NCI-H524 (cell line): Measurements from ENCODE around the gene TRAF1.

Experiments used
- DNase-seq, 2 experiments: peaks; one replicate each; lab custom pipeline; 2025; lab: John Stamatoyannopoulos, UW

The TRAF1 gene

GRCh38 chr9:120905315-120906164, 21.1 kb downstream of the TRAF1 start:
- DNase-seq: peak; percentile 50 to 74

DNA sequence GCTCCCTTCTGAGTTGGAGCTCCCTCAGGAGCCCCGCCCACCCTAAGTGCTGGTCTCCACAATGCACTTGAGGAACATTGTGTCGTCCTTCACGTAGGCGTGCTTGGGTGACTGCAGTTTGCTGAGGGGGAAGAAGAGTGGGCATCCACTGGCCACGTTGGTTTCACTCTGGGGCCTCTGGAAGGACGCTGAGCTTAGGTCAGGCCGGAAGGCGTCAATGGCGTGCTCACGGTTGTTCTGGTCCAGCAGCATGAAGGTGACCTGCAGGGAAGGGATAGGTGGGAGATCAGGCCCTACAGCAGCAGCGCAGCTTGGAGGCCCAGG, 21.7 kb downstream of the TRAF1 start:
- no peak for DNase-seq

- DNase-seq: no peak
Measured at GRCh38 chr9:120904061-120904977, 22.3 kb downstream of the TRAF1 start.

GRCh38 chr9:120902569-120903535, 23.7 kb downstream of the TRAF1 start:
- DNase-seq: peak in 1 of 2 experiments; percentile 41

DNA sequence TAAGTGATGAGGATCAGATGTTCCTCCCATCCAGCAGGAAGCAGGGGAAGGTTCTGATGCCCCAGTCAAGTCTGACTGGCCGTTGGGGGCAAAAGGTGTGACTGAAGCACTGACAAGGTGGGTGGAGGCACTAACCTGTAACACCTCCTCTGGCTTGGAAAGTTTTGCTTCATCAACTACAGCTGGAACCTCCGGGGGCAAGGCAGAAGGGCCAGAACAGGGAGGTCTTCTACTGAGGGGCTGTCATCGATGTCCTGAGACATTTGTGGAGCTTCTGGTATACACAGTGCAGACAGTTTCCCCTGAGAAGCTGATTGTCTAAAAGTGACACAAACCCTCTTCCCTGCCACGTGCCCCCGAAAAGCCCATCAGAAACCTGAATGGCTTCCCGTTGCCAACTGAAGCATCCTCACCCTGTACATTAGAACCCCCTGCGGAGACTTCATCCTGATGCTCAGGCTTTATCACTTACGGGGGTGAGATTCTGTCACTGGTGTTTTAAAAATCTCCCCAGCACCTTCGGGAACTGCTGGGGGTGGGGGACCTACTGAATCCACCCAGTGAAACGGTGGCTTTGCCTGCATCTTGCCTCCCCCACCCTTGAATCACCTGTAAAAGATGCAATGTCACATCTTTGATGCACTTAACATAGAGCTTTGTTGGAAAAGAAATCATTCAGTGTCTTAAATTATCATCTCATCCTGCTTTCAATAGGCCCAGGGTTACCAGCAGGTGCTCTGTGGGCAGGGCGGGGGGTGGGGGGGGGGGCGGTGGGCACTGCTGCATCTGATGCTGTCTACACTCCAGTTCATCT, 24.6 kb downstream of the TRAF1 start:
- peak in 1 of 2 experiments; percentile 42 for DNase-seq

- no peak for DNase-seq
Measured at GRCh38 chr9:120900824-120901223, 25.8 kb downstream of the TRAF1 start.

DNA sequence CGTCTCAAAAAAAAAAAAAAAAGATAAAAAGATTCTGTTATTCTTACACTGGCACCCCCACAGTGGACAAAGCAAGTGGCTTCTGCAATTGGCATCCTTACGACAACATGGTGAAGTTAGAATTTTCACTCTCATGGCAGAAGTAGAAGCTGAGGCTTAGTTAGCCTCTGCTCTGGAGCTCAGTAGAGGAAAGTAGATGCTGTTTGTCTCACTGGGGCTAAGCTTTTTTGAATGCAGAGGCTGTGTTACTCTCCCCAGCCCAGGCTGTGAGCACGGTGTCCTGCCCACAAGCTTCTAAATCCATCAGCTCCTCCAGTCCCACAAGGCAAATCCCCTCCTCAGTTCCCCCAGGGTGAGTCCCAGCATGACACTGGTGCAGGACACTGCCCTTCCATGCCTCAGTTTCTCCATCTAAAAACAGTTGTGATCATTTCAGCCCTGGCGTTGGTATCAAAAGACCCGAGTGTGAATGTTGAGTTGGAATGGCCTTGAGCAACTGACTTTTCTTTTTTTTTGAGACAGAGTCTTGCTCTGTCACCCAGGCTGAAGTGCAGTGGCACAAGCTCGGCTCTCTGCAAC, 27.0 kb downstream of the TRAF1 start:
- no peak for DNase-seq

GRCh38 chr9:120898396-120898795, 28.2 kb downstream of the TRAF1 start:
- no peak for DNase-seq

DNA sequence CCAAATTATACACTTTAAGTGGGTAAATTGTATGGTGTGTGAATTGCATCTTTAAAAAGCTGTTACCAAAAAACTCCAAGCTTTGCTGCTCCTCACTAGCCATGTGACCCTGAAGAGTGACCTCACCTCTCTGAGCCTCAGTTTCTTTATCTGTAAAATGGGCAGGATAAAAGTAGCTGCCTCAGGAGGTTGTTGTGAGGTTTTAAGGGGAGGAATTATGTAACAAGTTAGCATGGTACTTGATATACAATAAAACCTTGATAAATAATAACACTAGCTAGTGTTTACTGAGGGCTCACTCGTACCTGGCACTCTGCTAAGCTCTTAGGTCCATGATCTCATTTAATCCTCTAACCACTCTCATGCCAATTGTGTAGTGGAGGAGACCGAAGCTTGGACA, 30.6 kb downstream of the TRAF1 start:
- DNase-seq: no peak

- no peak for DNase-seq
Measured at GRCh38 chr9:120894321-120895148, 32.1 kb downstream of the TRAF1 start.

- DNase-seq: peak in 1 of 2 experiments; percentile 31
Measured at GRCh38 chr9:120893611-120894307, 32.8 kb downstream of the TRAF1 start.

DNA sequence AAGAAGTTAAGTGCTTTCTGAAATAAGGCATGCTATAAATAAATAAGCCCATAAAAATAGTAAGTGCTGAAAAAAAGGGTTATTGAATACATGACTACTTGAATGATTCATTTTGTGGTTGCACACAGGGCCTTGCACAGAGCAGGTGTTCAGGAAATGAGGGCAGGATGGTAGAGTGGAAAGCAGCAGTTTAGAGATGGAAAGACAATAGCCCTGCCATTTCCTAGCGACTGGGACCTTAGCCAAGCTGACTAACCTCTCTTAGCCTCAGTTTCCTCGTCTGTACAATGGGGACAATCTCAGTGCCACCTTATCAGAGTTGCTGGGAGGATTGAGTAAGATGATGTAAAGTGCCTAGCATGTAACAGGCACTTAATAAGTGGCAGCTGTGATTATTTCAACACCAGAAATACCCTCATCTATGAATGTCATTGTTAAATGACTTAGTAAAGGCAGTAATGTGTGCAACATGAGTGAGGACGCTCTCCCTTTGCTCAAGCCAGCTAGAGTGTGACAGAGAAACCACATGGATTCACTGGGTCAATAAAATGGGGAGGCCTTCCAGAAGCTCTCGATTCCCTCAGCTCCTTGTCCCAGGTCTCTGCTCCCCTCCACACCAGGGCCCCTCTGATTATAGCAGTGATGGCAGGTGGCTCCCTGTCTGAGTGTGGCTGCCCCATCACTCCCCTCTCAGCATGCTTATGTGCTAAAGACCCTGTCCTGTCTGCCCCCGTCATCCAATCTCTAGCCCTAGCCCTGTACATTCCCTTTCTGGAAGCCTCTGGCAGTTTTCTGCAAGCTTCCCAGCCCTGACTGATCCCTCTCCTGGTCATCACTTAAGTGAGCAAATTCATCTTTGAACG, 33.6 kb downstream of the TRAF1 start:
- no peak for DNase-seq

DNA sequence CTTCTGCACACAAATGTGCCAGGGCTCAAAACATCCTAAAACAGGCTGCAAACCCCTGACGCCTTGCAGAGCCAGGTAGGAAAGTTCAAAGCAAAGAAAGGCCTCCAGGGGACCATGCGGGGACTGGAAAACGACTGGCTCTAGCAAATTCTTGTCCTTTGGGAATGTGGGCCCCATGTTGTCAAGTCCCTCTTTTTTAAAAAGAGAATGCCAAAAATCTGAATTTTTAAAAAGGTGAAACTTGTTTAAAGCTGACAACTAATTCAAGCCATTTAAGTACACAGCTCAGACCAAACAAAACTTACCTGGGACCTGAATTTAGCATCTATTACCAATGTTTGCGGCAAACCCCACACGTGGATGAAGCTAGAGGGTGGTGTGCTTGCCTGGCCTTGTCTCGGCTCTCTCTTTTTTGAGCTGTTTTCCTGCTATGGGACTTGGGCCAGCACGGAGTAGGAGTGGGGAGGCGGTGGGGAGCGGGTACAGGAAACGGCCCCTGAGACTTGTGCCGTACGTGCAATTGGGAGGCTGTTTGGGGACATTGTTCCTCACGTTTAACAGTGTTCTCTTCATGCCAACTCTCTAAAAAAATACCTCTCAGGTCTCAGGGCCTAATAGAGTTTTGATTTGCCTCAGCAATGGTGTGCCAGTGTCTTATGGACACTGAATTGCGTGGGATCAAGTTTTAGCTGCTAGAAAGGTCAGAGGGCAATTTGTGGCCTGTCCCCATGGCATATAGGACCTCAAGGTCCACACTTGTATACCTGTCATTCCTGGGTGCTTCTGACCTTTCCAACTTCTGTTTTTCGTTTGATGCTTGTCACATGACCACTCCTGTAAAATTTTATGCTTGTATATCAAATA, 34.5 kb downstream of the TRAF1 start:
- no peak for DNase-seq

- DNase-seq: no peak
Measured at GRCh38 chr9:120891245-120891883, 35.2 kb downstream of the TRAF1 start.

- no peak for DNase-seq
Measured at GRCh38 chr9:120890320-120891244, 36.0 kb downstream of the TRAF1 start.
